Non-pigmented ciliary epithelial cell (primary cell): ENCODE data around the gene ST7.

Source experiments
- DNase-seq: peaks from one replicate; pipeline ENCODE4 v3.0.0-alpha.2; 2010; ENCODE audit warnings: low read depth

The ST7 gene

GRCh38 chr7:117068511-117069145 lies 115.3 kb downstream of the ST7 start:
- no peak for DNase-seq

GRCh38 chr7:117069379-117069778 lies 116.1 kb downstream of the ST7 start:
- no peak for DNase-seq

GRCh38 chr7:117071551-117071950 lies 118.2 kb downstream of the ST7 start:
- DNase-seq: no peak

- DNase-seq: no peak
Observed at GRCh38 chr7:117072620-117073118, 119.4 kb downstream of the ST7 start.

- DNase-seq: no peak
Observed at GRCh38 chr7:117074378-117074777, 121.1 kb downstream of the ST7 start.

- DNase-seq: no peak
Observed at GRCh38 chr7:117075934-117076333, 122.6 kb downstream of the ST7 start.

GRCh38 chr7:117076426-117076943 lies 123.2 kb downstream of the ST7 start:
- no peak for DNase-seq

- DNase-seq: no peak
Observed at GRCh38 chr7:117077658-117078057, 124.4 kb downstream of the ST7 start.

GRCh38 chr7:117082647-117083046 lies 129.3 kb downstream of the ST7 start:
- DNase-seq: no peak

GRCh38 chr7:117083648-117084047 lies 130.3 kb downstream of the ST7 start:
- DNase-seq: no peak

GRCh38 chr7:117084286-117084685 lies 131.0 kb downstream of the ST7 start:
- DNase-seq: no peak

GRCh38 chr7:117085275-117085674 lies 132.0 kb downstream of the ST7 start:
- no peak for DNase-seq

- no peak for DNase-seq
Observed at GRCh38 chr7:117085769-117086463, 132.6 kb downstream of the ST7 start.

GRCh38 chr7:117086788-117087187 lies 133.5 kb downstream of the ST7 start:
- DNase-seq: no peak

- DNase-seq: no peak
Observed at GRCh38 chr7:117087639-117088396, 134.5 kb downstream of the ST7 start.

GRCh38 chr7:117088623-117089194 lies 135.4 kb downstream of the ST7 start:
- no peak for DNase-seq

- DNase-seq: no peak
Observed at GRCh38 chr7:117090791-117091190, 137.5 kb downstream of the ST7 start.

GRCh38 chr7:117091721-117092120 lies 138.4 kb downstream of the ST7 start:
- DNase-seq: no peak

- no peak for DNase-seq
Observed at GRCh38 chr7:117092785-117093184, 139.5 kb downstream of the ST7 start.

- DNase-seq: no peak
Observed at GRCh38 chr7:117094457-117094856, 141.2 kb downstream of the ST7 start.

- no peak for DNase-seq
Observed at GRCh38 chr7:117095055-117095454, 141.8 kb downstream of the ST7 start.

- DNase-seq: no peak
Observed at GRCh38 chr7:117096330-117096729, 143.0 kb downstream of the ST7 start.
